ENCODE measurements around the gene IGF1.

GRCh38 chr12:102465762-102466560, 14.4 kb downstream of the IGF1 start:
- TF ChIP-seq CTCF (conservative IDR thresholded peaks at IDR 0.05; ENCODE audit: low read length) (no peak), EZH2phosphoT487 (IDR thresholded peaks at IDR 0.05; ENCODE audit: borderline replicate concordance) (no peak)
